Superior temporal gyrus (tissue), 1 donor: ENCODE data around the gene INVS.

Experiments used
- DNase-seq: peaks from one replicate; pipeline ENCODE4 v3.0.0-alpha.2; 2016; ENCODE audit errors: extremely low spot score

The INVS gene

DNA sequence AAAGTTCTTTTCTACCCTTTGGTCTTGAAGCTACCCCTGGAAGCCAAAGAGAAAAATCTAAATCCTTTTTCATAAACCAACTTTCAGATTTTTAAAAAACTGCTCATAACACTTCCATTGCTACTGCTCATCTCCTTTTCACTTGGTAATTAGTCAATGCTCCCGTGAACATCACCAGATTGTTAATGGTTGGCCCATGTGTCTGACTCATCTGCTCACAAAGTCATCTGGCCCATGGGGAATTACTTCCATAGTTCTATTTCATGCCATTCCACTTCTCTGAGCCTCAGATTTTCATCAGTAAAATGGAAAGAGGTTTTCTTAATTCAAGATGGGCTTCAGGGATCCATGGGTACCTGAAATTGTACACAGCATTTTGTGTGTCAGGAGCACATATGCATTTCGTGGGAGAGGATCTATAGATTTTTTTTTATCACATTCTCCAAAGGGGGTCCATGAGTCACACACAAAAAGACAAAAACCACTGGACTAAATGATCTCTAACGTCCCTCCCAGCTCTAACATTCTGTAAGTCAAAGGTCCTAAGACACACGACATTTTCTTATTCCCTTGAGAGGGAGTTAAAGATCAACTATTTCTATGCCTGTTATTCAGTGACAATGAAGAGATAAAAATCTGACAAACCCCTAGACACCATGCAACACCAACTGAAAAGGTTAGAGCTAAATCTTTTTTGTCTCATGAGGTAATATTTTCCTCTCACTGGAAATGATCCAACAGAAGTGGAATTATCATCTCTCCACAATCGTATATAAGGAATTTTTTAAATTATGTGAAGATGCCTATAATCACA, 178.3 kb downstream of the INVS start:
- no peak for DNase-seq

DNA sequence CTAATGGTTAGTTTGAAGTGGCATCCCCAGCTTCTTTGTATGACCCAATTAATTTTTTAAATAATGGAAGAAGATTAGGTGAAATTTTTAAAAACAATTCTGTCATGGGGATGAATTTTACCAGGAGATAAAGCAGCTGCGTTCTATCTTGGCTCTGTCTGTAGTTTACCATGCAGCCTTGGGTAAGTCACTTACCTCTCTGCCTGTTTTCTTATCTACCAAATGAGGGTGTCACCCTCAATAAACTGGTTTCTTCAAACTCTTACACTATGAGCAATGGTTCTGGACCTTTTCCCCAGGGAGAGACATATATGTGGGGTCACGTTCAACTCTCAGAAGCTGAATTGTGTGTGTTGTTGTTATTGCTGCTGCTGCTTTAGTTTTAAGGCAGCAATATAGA, 182.0 kb downstream of the INVS start:
- no peak for DNase-seq

DNA sequence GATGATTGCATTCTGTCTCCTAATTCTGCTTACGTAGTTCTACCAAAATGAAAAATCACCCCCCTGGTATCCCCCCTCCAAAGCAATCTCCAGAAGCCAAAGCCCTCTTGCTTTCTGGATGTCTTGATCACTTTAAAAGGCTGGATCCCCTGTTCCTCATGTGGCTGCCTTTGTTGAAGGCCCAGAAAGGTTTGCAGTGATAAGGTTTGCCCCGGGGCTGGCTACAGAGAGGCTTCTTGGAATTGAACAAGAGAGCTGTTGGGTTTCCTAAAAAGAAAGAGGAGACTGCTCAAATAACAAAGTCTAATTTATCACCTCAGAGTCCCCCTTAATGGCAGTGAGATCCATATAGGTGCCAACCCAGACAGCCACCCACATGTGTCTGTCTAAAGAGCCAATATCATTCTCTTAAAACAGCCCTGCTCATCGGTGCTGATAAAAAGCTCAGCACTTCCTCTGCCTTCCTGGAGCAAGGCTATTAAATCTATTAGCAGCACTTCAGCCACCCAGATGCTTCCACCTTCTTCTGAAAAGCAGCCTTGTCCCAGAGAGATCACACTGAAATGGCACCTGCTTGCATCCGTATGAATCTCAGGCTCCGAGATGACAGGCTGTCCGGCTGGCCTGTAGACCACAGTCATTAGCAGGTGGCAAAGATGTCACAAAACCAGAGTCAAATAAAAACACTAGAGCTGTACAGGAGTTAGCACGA, 182.8 kb downstream of the INVS start:
- no peak for DNase-seq

DNA sequence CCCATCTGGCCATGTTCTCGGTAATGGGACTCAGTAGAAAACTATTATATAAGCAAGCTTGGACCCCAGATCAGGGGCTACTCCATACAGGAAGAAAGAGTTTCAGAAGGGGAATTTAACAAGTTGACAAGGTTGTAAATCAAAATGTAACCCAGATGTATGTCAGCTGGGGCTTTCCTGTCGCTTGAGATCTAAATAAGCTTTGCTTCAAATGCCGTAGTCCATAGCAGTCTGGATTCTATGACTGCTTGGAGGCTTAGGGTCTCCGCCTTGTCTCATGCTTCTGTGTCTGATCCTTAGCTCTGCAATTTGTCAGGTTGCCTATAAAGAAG, 183.3 kb downstream of the INVS start:
- DNase-seq, result no peak

DNA sequence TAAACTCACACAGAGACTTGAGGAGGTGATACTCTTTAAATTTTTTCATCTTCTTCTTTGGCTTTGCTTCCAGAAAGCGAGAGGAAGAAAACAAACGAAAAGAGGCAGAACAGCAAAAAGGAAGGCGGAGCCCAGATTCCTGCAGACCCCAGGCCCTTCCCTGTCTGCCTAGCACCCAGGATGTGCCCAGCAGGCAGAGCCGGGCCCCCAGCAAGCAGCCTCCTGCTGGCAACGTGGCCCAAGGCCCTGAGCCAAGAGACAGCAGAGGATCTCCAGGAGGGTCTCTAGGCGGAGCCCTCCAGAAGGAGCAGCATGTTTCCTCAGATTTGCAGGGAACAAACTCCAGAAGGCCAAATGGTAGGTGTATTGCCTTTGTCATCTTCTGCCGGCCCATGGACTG, 185.2 kb downstream of the INVS start:
- DNase-seq, result no peak

DNA sequence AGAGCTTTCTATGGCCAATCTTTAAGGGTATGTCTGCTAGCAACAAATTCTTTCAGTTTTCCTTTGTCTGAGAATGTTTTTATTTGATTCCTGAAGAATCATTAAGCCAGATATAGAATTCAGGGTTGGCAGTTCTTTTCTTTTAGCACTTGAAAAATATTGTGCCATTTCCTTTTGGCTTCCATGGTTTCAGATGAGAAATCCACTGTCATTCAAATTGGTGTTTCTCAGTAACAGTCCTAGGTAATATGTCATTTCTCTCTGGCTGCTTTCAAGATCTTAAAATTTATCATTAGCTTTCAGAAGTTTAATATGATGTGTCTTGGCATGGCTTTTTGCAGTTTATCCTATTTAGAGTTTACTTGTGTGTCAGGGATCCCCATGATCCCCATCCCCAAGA, 186.0 kb downstream of the INVS start:
- no peak for DNase-seq

DNA sequence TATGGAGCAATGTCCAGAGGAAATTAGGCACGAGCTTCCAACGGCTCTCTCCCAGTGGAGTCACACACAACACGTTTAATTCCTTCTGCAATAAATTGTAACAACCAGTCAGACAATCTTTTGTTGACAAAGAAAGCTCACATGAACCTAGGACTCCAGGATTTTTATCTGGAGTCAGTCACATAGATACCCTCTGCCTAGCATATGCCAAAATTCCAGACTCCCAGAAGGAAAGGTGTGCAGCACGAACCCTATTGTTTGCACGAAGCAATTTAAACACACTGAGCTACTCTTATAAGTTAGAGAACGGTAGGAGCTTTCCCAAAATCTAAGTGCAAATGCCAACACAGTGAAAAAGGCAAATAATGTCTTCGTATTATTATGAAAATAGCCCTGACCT, 186.6 kb downstream of the INVS start:
- no peak for DNase-seq

DNA sequence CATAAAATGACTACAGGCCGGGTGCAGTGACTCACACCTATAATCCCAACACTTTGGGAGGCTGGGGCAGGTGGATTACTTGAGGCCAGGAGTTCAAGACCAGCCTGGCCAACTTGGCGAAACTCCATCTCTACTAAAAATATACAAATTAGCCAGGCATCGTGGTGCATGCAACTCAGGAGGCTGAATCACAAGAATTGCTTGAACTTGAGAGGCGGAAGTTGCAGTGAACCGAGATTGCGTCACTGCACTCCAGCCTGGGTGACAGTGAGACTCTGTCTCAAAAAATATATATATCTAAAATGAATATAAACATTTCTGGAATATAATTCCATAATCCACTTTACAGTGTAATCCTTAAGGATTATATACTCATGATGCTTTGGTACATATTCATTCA, 187.2 kb downstream of the INVS start:
- no peak for DNase-seq

DNA sequence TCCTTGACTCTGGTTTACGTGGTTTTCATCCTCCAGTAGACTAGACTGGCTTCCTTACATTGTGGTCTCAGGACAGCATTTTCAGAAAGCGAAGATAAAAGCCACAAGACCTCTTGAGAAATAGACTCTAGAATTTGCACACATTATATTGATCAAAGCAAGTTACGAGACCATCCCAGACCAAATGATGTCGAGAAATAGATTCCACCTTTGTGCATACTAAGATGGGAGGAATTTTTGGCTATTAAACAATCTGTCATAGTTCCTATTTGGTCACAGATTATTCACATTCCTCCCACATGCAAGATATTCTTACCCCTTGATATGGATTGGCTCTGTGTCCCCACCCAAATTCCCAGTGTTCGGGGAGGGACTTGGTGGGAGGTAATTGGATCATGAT, 188.1 kb downstream of the INVS start:
- DNase-seq, result no peak

DNA sequence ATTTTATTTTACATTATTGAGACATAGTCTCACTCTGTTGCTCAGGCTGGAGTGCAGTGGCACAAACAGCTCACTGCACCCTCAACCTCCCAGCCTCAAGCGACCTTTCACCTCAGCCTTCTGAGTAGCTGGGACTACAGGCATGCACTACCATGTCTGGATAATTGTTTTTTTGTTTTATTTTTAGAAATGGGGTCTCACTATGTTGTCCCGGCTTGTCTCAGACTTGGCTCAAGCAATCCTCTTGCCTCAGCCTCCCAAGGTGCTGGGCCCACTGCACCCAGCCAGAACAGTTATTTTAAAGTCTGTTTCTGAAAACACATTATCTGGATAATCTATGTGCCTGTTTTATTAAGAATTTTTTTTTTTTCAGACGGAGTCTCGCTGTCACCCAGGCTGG, 191.7 kb downstream of the INVS start:
- DNase-seq, result no peak

DNA sequence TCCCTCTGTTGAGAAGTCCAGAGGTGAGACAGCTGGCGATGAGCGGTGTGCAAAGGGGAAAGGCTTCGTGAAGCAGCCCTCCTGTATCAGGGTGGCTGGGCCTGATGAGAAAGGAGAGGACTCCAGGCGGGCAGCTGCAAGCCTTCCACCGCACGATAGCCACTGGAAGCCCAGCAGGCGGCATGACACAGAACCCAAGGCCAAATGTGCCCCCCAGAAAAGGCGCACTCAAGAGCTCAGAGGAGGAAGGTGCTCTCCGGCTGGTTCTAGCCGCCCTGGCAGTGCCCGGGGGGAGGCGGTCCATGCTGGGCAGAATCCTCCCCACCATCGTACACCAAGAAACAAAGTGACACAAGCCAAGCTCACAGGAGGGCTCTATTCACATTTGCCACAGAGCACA, 193.4 kb downstream of the INVS start:
- no peak for DNase-seq

DNA sequence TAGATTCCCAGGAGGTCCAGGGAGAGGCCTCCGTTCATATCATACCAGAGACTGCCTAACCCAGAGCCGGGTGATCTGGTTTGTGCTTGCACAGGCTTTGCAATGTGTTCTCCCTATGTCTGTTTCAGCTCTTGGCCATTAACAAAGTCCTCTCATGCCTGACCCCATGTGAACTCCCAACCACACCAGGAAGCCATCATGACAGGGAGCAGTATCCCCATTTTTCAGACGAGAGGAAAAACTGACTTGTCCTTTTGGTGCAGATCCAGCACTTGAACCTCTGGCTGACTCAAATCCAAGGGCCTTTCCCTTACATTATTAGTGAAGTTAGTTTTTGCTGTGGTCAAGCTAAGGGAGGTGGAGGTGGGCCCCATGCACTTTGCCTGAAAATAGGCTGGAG, 195.3 kb downstream of the INVS start:
- DNase-seq, result no peak

DNA sequence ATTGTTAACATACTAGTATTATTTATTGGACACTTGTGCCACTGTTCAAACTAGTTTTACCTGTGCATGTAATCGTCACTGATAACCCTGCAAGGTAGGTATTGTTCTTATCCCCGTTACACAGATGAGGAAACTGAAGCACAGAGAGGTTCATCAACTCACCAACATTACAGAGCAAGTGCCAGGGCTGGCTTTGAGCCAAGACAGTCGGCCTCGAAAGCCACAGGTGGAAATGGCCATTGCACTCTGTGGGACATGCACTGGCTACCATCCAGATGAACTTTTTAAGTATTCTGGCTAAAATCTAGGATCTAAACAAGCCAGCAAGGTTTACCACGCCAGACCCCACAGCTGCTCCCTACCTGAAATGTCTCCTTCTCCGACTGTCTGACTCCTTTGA, 195.8 kb downstream of the INVS start:
- no peak for DNase-seq

DNA sequence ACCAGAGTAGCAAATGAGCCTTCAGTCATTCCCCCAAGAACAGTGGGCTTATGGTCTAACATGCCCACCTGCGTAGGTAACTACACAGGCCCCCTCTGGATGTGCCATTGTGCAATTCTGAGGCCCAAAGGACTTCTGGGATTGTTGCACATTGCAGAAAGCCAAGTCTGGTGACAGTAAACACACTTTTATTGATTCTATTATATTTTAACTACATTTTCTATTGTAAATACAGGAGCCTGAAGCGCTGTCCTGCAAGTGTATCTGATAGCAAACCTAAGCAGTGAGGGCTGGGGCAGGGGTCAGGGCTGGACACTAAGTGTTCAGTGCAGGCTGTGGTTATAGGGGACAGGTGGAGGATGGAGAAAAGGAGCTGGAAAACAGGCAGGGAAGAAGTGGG, 196.2 kb downstream of the INVS start:
- no peak for DNase-seq

DNA sequence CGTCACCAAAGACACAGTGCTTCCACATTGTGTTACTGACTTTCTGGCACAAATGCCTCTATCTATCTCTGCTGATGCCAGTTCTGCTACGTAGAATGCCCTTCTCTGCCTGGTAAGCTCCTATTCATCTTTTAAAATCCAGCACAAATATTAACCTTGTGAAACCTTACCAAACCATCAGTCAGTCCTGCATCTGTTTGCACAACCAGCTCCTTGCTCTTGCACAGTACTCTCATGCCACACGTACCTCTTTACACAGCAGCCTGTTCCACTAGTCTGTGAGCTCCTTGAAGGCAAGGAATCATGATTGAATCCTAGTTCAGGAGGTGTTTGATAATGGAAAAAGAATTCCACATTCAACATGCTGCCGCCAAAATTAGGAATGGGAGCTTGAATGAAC, 197.4 kb downstream of the INVS start:
- no peak for DNase-seq

DNA sequence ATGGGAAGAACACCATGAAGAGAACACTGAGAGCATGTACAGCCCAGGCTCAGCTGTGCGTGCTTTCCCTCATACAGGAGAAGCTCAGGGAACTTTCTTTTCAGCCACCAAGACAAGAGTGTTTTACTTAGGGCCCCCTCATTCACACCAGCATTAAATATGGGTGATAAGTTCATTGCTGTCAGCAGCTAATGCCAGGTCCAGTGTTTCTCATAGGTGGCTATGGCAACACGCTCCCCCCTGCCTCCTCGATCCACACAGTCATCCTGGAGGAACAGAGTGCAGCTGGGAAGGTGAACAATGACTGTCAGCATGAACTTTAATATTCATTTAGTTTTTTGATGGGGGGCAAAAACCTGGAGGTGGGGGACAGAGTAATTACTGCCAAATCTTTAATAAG, 199.3 kb downstream of the INVS start:
- DNase-seq, result no peak

DNA sequence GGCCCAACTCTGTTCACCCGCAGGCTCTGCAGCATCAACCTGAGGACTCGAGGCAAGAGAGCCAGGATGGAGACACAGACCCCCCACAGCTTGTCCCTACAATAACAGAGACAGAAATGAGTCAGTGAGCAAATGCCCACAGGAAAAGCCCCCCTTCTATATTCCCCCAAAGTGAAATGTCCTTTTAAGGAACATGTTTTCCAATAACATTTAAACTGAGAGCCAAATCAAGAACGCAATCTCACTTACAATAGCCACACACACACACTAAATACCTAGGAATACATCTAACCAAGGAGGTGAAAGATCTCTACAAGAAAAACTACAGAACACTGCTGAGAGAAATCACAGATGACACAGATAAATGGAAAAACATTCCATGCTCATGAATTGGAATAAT, 204.7 kb downstream of the INVS start:
- DNase-seq, result no peak

DNA sequence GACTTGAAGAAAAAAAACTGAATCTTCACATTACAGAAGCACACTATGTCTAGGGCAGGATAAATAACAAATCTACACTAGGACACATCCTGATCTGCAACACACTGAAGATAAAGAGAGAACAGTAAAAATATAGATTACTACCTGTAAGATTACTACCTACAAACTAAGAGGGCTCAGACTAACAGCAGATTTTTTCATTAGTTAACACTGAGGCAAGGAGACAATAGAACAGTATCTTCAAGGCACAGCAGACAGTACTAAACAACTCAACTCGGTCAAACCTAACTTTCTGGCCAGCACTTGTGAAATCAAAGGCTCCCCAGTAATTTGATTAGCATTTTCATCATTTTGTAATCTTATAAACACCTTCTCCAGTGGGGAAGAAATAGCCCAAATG, 207.2 kb downstream of the INVS start:
- no peak for DNase-seq

DNA sequence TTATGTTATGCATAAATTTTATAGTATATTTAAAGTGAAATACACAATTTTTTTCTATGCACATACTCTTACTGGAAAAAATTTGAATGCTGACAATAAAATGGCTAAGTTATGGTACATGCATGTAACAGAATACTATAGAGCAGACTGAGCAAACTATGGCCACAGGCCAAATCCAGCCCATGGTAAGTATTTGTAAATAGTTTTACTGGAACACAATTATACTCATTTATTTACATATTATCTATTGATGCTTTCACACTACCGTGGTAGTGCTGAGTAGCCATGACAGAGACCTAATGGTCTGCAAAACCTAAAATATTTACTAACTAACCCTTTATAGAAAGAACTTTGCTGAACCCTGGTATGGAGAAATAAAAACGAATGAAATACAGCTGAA, 208.0 kb downstream of the INVS start:
- DNase-seq, result no peak

DNA sequence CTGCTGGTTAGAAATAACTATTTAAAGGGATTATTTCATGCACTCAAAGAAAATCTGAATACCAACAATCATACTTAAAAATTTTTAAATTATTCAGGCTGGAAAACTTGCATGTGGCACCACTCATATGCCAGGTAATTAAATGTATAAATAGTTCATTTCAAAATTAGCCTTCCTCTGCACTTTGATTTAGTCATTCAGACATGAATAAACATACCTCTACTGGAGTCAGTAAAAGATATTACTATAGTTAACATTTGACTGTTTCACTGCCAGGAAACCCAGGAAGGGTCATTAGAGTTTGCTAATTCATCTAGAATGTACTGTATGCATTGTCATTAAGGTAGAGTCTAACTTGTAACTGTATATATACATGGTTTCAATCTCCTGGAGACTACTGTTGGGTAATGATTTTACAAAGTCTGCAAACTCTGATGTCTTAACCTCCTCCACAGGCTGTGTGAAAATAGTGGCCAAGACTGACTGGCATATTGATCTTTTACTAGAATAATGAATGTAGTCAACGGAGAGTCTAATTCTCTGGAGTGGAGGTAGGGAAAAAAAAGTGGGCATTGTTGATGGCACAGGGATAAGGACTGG, 210.0 kb downstream of the INVS start:
- no peak for DNase-seq

DNA sequence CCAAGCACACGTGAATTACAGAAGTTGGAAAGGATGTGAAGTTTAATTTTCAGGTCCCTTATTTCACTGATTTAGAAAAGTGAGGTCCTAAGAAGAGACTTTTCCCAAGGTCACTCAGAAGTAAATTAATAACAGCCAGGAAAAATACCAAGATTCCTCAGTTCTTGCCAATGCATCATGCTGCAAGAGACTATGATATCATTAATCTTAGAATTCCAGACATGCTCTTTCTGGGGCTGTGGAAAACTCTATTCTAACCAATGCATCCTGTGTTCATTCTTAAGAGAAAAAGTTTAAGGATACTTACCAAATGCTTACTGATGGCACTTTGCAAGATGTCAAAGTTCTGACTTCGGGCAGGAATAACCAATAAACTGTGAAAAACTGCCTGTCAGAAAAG, 210.9 kb downstream of the INVS start:
- DNase-seq, result no peak

DNA sequence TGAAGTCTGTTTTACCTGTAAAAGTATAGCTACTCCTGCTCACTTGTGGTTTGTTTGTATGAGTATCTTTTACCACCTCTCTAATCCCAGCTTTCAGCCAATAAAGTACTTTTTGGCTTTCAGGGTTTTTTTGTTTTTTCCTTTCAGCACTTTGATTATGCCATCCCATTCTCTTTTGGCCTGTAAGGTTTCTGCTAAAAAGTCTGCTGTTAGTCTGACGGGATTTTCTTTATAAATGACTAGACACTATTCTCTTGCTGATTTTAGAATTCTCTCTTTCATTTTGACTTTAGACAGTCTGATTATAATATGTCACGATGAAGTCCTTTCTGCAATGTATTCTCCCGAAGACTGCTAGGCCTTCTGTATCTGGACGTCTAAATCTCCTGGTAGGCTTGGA, 216.5 kb downstream of the INVS start:
- DNase-seq, result no peak

DNA sequence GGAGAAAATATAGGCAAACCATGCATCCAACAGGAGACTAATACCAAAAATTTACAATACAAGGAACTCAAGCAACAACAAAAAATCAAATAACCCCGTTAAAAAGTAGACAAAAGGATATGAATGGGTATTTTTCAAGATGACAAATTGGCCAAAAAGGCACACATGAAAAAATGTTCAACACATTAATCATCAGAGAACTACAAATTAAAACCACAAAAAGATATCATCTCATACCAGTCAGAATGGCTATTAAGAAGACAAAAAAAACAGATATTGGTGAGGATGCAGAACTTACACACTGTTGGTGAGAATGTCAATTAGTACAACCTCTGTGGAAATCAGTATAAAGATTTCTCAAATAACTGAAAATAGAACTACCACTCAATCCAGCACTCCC, 218.7 kb downstream of the INVS start:
- DNase-seq, result no peak
